Left lung (tissue), 10 donors: ENCODE data around the gene BTBD10. TPM values are rescaled to one million over a fixed set of nuclear protein-coding genes. Genes with fewer than 3 reads are reported as not detected.

ENCODE experiments used
- ATAC-seq: fragments of 200-7000 bp; cut with Tn5 transposase; one replicate; pipeline ENCODE4 v1.9.1; 2020; ENCODE audit warnings: moderate library complexity
- DNase-seq, 4 donors: peaks; one replicate each; pipeline ENCODE4 v3.0.0-alpha.2; 2013 to 2020
- H3K27ac ChIP-seq, 2 donors: fragments of 200-600 bp; sonication (generic) in 1 of 2; one replicate each; pipeline versions ENCODE4 v1.5.0 to v1.8.0; 2020 to 2021
- H3K27me3 ChIP-seq, 2 donors: fragments of 200-600 bp; sonication (generic) in 1 of 2; one replicate each; pipeline versions ENCODE4 v1.5.0 to v1.8.0; 2020 to 2021
- H3K36me3 ChIP-seq, 2 donors: fragments of 200-600 bp; sonication (generic) in 1 of 2; one replicate each; pipeline versions ENCODE4 v1.5.0 to v1.8.0; 2020 to 2021
- H3K4me1 ChIP-seq, 2 donors: fragments of 200-600 bp; one replicate each; pipeline ENCODE4 v1.8.0; 2021
- H3K4me3 ChIP-seq, 2 donors: fragments of 200-600 bp; sonication (generic) in 1 of 2; one replicate each; pipeline versions ENCODE4 v1.5.0 to v1.8.0; 2020 to 2021; ENCODE audit warnings: mild to moderate bottlenecking in 1 of 2
- H3K9me3 ChIP-seq, 2 donors: fragments of 200-600 bp; sonication (generic) in 1 of 2; one replicate each; pipeline versions ENCODE4 v1.5.0 to v1.8.0; 2020 to 2021
- CTCF ChIP-seq, 2 donors: fragments of 200-600 bp; sonication (generic) in 1 of 2; IDR thresholded peaks; one replicate each; pipeline versions ENCODE4 v1.5.0 to v1.8.0; 2021; ENCODE audit warnings: antibody characterized with exemption in 2 of 2
- intact Hi-C, 2 donors: fragments of 100-400 bp; cut with DNase I; formaldehyde crosslinking; loops; one replicate each; pipeline versions ENCODE4 v1.11.2 to v1.14.2; 2022
- polyA plus RNA-seq, 6 donors: library from polyadenylated mRNA; unstranded; fragments of 120-200 nt; gene quantifications; one replicate each; pipeline ENCODE4 v1.2.1, GENCODE V29; 2013; ENCODE audit not compliant: insufficient read length in 6 of 6
- total RNA-seq, 2 donors: library from RNA; stranded (reverse); fragmentation: NEBNext Ultra II Directional; extraction: Animal tissue kit (Norgen Biotek cat#: 25700); gene quantifications; one replicate each; pipeline ENCODE4 v1.2.1, GENCODE V29; 2021
- donor health status: DM: no; HTN: yes; CAD: no.
- donor health status: DM: no; HTN: no; CAD: no.

Gene BTBD10
- total and polyA plus RNA-seq, 8 donors: 24.8 to 39.9 (median 33.6) TPM

- Histone ChIP-seq H3K4me3 (no peak overlapping the region), H3K27me3 (no peaks in the 10 kb centered on the region), H3K27ac (no peak overlapping the region), H3K36me3 (peaks cover 0 to 33% of the 10 kb centered on the region in 2 donors), H3K9me3 (no peaks in the 10 kb centered on the region), H3K4me1 (peaks cover 0 to 11% of the 10 kb centered on the region in 2 donors)
- ATAC-seq (no peak), DNase-seq (no peak)
- intact Hi-C loops: loop anchor here in 1 of 2 donors (10.0 kb wide), 1 partner anchor 115 kb away; no protein-coding TSS in a partner anchor
- TF ChIP-seq CTCF (IDR thresholded peaks at IDR 0.05): no peak
These were observed 113.4 kb downstream of the BTBD10 start for GRCh38 chr11:13349581-13349980.

- H3K4me3 ChIP-seq: no peak overlapping the region
- intact Hi-C loops: loop anchor here in 1 of 2 donors (10.0 kb wide), 1 partner anchor 114 kb away; no protein-coding TSS in a partner anchor
- peaks cover 0 to 11% of the 10 kb centered on the region in 2 donors for H3K4me1 ChIP-seq
- H3K27ac ChIP-seq: no peak overlapping the region
- H3K27me3 ChIP-seq: no peaks in the 10 kb centered on the region
- DNase-seq: no peak
- H3K9me3 ChIP-seq: no peaks in the 10 kb centered on the region
- ATAC-seq: no peak
- TF ChIP-seq CTCF (IDR thresholded peaks at IDR 0.05): no peak
- peaks cover 0 to 30% of the 10 kb centered on the region in 2 donors for H3K36me3 ChIP-seq
These were observed 114.0 kb downstream of the BTBD10 start for GRCh38 chr11:13349046-13349445.

GRCh38 chr11:13348305-13348704 is 114.7 kb downstream of the BTBD10 start:
- intact Hi-C loops: loop anchor here in 1 of 2 donors (10.0 kb wide), 1 partner anchor 114 kb away; no protein-coding TSS in a partner anchor
- peak; percentile 8 for ATAC-seq
- H3K27me3 ChIP-seq: no peaks in the 10 kb centered on the region
- H3K36me3 ChIP-seq: peaks cover 0 to 26% of the 10 kb centered on the region in 2 donors
- H3K4me3 ChIP-seq: no peak overlapping the region
- H3K9me3 ChIP-seq: no peaks in the 10 kb centered on the region
- no peak for DNase-seq
- H3K4me1 ChIP-seq: peaks cover 0 to 11% of the 10 kb centered on the region in 2 donors
- no peak for TF ChIP-seq CTCF (IDR thresholded peaks at IDR 0.05)
- no peak overlapping the region for H3K27ac ChIP-seq

- Histone ChIP-seq H3K27me3 (no peaks in the 10 kb centered on the region), H3K9me3 (no peaks in the 10 kb centered on the region), H3K4me1 (peaks cover 0 to 11% of the 10 kb centered on the region in 2 donors), H3K36me3 (peaks cover 0 to 26% of the 10 kb centered on the region in 2 donors), H3K4me3 (no peak overlapping the region), H3K27ac (no peak overlapping the region)
- ATAC-seq (no peak), DNase-seq (no peak)
- intact Hi-C loops: loop anchor here in 1 of 2 donors (10.0 kb wide), 1 partner anchor 113 kb away; no protein-coding TSS in a partner anchor
- no peak for TF ChIP-seq CTCF (IDR thresholded peaks at IDR 0.05)
These were observed 115.1 kb downstream of the BTBD10 start for GRCh38 chr11:13347901-13348300.

GRCh38 chr11:13346470-13346869 is 116.6 kb downstream of the BTBD10 start:
- peaks cover 0 to 14% of the 10 kb centered on the region in 2 donors for H3K36me3 ChIP-seq
- H3K27me3 ChIP-seq: no peaks in the 10 kb centered on the region
- H3K27ac ChIP-seq: no peak overlapping the region
- peaks cover 0 to 11% of the 10 kb centered on the region in 2 donors for H3K4me1 ChIP-seq
- no peak overlapping the region for H3K4me3 ChIP-seq
- no peak for TF ChIP-seq CTCF (IDR thresholded peaks at IDR 0.05)
- DNase-seq: no peak
- no peaks in the 10 kb centered on the region for H3K9me3 ChIP-seq
- intact Hi-C loops: loop anchor here in 1 of 2 donors (10.0 kb wide), 1 partner anchor 112 kb away; no protein-coding TSS in a partner anchor
- ATAC-seq: no peak
